ENCODE measurements around the gene TPRN. TPM values are rescaled to one million over a fixed set of nuclear protein-coding genes. Genes with fewer than 3 reads are reported as not detected.

TPRN gene
- total RNA-seq, 1 donor, result 2.4 TPM

DNA sequence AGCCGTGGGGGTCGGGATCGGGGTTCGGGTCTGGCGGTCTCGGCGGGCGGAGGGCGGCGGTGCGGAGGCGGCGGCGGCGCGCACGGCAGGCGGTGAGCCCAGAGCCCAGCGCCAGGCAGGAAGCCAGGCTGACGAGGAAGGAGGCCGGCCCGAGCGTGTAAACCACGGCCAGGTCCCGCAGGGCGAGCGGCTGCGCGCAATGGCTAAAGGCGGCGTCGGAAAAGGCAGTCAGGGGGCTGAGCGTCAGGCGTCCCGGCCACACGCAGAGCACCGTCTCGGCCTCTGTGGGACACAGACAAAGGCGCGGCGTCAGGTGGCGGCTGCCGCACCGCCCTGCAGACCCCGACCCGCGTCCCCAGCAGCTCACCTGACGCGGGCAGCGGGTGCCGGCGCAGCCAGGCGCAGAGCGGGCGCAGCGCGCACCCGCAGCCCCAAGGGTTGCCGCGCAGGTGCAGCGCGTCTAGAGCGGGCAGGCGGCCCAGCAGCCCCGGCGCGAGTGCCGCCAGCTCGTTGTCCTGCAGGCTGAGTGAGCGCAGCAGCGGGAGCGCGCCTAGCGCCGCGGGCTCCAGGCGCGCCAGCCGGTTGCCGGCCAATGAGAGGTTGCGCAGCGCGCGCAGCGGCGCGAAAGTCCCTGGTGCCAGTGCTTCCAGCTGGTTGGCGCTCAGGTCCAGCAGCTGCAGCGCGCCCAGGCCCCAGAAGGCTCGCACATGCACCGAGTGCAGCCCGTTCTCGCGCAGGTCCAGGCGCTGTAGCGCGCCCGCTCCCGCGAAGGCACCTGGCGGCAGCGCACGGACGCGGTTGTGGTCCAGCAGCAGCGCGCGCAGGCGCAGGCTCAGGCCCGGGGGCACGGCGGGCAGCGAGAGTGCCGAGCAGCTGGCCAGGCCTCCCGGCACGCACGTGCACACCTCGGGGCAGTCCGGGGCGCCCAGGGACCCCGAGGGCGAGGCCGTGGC, 31.4 kb downstream of the TPRN start:
- Histone ChIP-seq H3K4me1 (ENCODE audit: insufficient read depth, low read length) (peaks cover 7% of the 10 kb centered on the region), H3K27me3 (ENCODE audit: insufficient read depth, low read length) (peaks cover 26% of the 10 kb centered on the region), H3K4me3 (ENCODE audit: low read length) (no peak overlapping the region), H3K9me3 (ENCODE audit: low read depth, low read length) (no peaks in the 10 kb centered on the region)

DNA sequence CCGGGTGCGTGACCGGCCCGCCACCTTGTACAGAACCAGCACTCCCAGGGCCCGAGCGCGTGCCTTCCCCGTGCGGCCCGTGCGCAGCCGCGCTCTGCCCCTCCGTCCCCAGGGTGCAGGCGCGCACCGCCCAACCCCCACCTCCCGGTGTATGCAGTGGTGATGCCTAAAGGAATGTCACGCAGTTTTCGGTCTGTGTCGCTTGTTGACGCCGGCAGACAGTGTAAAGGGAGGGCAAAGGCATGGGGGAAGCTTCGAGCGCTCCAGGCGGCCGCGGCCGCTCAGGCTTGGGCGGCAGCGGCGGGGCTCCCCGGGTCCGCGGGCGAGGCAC, 32.0 kb downstream of the TPRN start:
- H3K27me3 ChIP-seq (ENCODE audit: insufficient read depth, low read length), result peaks cover 29% of the 10 kb centered on the region
- peaks cover 7% of the 10 kb centered on the region for H3K4me1 ChIP-seq (ENCODE audit: insufficient read depth, low read length)
- no peak overlapping the region for H3K4me3 ChIP-seq (ENCODE audit: low read length)
- H3K9me3 ChIP-seq (ENCODE audit: low read depth, low read length), result no peaks in the 10 kb centered on the region

DNA sequence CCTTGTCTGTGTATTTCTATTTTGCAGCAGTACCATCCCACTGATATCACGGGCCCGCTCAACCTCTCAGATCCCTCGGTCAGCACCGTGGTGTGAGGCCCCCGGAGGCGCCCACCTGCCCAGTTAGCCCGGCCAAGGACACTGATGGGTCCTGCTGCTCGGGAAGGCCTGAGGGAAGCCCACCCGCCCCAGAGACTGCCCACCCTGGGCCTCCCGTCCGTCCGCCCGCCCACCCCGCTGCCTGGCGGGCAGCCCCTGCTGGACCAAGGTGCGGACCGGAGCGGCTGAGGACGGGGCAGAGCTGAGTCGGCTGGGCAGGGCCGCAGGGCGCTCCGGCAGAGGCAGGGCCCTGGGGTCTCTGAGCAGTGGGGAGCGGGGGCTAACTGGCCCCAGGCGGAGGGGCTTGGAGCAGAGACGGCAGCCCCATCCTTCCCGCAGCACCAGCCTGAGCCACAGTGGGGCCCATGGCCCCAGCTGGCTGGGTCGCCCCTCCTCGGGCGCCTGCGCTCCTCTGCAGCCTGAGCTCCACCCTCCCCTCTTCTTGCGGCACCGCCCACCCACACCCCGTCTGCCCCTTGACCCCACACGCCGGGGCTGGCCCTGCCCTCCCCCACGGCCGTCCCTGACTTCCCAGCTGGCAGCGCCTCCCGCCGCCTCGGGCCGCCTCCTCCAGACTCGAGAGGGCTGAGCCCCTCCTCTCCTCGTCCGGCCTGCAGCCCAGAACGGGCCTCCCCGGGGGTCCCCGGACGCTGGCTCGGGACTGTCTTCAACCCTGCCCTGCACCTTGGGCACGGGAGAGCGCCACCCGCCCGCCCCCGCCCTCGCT, 32.6 kb downstream of the TPRN start:
- Histone ChIP-seq H3K4me3 (ENCODE audit: low read length) (no peak overlapping the region), H3K27me3 (ENCODE audit: insufficient read depth, low read length) (peaks cover 32% of the 10 kb centered on the region), H3K4me1 (ENCODE audit: insufficient read depth, low read length) (peaks cover 7% of the 10 kb centered on the region), H3K9me3 (ENCODE audit: low read depth, low read length) (no peaks in the 10 kb centered on the region)

DNA sequence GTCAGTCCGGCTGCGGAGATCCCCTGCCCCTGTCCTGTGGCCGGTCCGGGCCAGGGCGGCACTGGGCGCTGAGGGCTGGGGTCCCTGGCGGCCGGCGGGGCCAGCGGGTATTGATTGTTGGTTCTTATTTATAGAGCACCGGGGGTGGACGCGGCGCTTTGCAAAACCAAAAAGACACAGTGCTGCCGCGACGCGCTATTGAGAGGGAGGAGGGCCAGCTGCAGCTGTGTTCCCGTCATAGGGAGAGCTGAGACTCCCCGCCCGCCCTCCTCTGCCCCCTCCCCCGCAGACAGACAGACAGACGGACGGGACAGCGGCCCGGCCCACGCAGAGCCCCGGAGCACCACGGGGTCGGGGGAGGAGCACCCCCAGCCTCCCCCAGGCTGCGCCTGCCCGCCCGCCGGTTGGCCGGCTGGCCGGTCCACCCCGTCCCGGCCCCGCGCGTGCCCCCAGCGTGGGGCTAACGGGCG, 33.2 kb downstream of the TPRN start:
- peaks cover 34% of the 10 kb centered on the region for H3K27me3 ChIP-seq (ENCODE audit: insufficient read depth, low read length)
- H3K4me3 ChIP-seq (ENCODE audit: low read length), result no peak overlapping the region
- no peaks in the 10 kb centered on the region for H3K9me3 ChIP-seq (ENCODE audit: low read depth, low read length)
- H3K4me1 ChIP-seq (ENCODE audit: insufficient read depth, low read length), result peaks cover 7% of the 10 kb centered on the region

DNA sequence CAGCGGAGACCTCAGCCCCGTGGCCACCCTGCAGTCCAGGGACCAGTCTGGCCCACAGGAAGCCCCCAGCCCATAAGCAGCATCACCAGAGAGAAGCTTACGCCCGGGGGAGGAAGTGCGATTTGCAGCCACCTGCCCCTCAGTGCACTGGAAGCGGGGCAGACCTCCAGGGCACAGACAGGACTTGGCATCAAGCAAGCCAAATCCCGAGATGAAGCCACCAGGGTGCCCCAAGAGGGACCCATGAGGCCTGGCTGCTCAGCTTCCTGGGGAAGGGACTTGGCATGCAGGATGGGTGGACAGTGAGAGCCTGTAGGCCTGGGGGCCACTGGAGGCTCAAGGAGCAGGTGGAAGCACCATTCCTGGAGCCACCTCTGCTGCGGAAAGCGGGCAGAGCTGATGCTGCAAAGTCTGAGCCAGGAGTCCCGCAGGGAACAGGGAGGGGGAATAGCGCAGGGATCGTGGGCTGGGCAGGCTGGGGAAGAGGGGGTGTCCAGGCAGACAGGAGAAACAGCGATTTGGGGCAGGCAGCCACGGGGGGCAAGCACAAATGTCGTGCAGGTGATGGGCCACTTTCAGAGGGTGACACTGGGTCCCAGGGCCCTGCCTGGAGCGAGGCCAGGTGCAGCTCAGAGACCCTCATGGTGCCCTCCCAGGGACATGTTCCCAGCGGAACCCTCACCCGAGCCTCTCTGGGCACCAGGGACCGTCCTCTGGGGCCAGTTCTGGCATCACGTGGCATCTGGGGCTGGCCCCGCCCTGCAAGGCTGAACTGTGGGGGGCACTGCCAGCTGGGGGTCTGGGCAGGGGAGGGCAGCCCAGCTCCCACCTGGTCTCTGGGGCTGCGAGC, 33.9 kb downstream of the TPRN start:
- Histone ChIP-seq H3K4me3 (ENCODE audit: low read length) (no peak overlapping the region), H3K4me1 (ENCODE audit: insufficient read depth, low read length) (peaks cover 7% of the 10 kb centered on the region), H3K9me3 (ENCODE audit: low read depth, low read length) (no peaks in the 10 kb centered on the region), H3K27me3 (ENCODE audit: insufficient read depth, low read length) (peaks cover 34% of the 10 kb centered on the region)

DNA sequence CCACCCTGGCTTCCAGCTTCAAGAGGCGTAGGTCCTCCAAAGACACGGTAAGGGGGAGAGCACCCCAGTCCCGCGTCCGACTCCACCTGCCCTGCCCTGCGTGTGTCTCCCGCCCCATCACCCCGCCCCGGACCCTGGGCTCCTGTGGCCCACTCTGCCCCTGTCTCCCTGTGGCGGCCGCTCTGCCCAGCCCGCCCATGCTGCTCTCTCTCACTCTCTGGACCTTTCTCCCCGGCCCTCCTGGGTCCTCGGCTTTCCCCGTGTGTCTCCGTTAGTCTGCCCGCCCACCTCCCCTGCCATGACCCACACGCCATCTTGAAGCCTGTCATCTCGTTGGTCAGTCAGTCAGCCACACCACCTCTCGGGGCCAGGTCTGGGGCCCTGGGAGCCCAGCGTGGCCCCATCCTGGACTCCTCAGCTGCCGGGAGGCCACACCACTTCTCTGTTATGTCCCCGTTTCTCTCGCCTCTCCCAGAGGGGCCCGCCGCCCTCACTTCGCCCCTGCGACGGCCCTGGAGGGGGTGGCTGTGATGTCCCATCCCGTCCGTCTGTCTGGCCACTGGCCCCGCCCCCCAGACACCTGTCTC, 35.2 kb downstream of the TPRN start:
- H3K27me3 ChIP-seq (ENCODE audit: insufficient read depth, low read length), result peaks cover 28% of the 10 kb centered on the region
- no peak overlapping the region for H3K4me3 ChIP-seq (ENCODE audit: low read length)
- peaks cover 7% of the 10 kb centered on the region for H3K4me1 ChIP-seq (ENCODE audit: insufficient read depth, low read length)

DNA sequence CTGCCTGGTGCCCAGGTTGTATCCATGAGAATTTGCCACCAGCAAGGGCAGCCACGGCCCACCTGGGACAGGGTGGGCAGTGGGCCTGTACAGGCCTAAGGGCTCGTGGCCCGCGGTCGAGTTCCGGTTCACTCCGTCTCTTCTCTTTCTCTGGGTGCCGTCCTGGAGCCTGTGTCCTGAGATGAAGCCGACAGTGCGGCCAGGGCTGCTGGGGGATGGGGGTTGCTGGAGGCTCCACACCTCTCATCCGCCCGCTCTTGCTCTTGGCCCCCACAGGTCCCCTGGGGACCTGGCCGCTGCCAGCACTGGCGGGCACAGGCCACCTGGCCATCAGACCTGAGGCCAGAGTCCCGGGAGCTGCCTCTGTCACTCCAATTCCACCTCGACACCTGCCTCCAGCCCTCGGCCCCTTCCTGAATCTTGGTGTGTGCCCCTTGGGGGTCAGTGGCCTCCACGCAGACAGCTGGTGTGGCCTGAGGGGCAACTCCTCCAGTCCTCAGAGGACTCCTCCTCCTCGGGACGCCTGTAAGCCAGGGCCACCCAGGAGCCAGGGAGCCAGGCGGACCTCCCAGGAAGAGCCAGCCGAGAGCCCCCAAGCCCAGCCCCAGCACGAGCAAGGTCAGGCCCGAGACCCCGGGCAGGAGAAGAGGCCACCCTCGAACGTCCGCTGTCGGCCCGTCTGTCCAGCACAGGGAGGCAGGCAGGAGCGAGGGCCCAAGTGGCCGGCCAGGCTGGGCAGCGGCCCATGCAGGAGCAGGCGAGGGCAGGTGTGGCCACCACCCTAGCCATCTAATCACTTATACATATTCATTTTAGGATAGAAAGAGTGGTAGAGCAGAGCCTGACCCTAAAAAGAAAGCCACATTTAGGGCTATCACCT, 35.9 kb downstream of the TPRN start:
- Histone ChIP-seq H3K4me1 (ENCODE audit: insufficient read depth, low read length) (peaks cover 7% of the 10 kb centered on the region), H3K9me3 (ENCODE audit: low read depth, low read length) (no peaks in the 10 kb centered on the region), H3K4me3 (ENCODE audit: low read length) (no peak overlapping the region), H3K27me3 (ENCODE audit: insufficient read depth, low read length) (peaks cover 23% of the 10 kb centered on the region)

More for the DNA sequence above, 35.2 kb downstream of the TPRN start:
- H3K9me3 ChIP-seq (ENCODE audit: low read depth, low read length), result no peaks in the 10 kb centered on the region

DNA sequence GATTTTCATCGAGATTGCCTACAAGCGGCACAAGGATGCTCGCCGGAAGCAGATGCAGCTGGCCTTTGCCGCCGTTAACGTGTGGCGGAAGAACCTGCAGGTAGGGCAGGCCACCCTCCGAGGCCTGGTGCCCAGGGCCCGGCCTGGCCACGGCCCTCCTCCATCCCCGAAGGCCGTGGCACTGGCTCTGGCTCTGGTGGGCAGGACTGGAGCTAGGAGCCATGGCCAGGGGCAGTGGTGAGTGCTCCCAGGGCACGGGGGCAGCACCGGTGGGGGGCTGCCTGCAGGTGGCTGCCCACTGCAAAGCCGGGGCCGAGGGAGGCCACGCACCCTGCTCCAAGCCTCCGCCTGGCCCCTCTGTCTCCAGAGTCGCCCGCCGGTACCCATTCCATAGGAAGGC, 36.7 kb downstream of the TPRN start:
- peaks cover 27% of the 10 kb centered on the region for H3K27me3 ChIP-seq (ENCODE audit: insufficient read depth, low read length)

DNA sequence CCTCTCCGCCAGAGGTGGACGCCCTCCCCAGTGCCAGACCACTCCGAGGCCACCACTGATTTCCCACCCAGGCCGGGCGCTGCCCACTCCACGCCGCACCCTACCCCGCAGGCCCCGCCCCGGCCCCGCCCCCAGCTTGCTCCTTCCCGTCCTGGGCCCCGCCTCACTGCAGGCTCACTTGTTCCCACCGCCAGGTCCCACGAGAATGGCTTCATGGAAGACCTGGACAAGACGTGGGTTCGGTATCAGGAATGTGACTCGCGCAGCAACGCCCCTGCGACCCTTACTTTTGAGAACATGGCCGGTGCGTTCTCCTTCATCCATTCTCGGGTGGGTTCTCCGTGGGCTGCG, 37.2 kb downstream of the TPRN start:
- Histone ChIP-seq H3K27me3 (ENCODE audit: insufficient read depth, low read length) (peaks cover 30% of the 10 kb centered on the region), H3K9me3 (ENCODE audit: low read depth, low read length) (no peaks in the 10 kb centered on the region), H3K4me1 (ENCODE audit: insufficient read depth, low read length) (no peaks in the 10 kb centered on the region), H3K4me3 (ENCODE audit: low read length) (no peak overlapping the region)

More for the DNA sequence above, 36.7 kb downstream of the TPRN start:
- Histone ChIP-seq H3K9me3 (ENCODE audit: low read depth, low read length) (no peaks in the 10 kb centered on the region), H3K4me1 (ENCODE audit: insufficient read depth, low read length) (no peaks in the 10 kb centered on the region), H3K4me3 (ENCODE audit: low read length) (no peak overlapping the region)

DNA sequence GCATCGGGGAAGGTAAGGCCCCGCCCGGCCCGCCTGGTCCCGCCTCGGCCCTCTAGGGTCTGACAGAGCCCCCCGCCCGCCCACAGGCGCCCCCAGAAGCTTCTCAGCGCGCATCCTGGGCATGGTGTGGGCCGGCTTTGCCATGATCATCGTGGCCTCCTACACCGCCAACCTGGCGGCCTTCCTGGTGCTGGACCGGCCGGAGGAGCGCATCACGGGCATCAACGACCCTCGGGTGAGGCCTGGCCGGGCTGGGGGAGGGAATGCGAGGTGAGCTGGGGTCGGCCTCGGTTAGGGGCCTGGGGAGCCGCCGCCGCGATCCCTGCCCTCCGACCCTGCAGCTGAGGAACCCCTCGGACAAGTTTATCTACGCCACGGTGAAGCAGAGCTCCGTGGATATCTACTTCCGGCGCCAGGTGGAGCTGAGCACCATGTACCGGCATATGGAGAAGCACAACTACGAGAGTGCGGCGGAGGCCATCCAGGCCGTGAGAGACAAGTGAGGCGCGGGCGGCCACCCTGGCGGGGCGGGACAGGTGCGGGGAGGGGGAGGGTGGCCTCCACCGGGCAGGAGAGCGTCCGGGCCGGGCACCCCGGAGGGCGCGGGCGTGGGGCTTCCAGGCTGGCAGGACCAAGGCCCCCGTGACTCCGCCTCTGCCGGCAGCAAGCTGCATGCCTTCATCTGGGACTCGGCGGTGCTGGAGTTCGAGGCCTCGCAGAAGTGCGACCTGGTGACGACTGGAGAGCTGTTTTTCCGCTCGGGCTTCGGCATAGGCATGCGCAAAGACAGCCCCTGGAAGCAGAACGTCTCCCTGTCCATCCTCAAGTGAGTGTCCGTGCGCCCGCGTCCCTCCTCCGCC, 37.8 kb downstream of the TPRN start:
- Histone ChIP-seq H3K9me3 (ENCODE audit: low read depth, low read length) (no peaks in the 10 kb centered on the region), H3K4me1 (ENCODE audit: insufficient read depth, low read length) (no peaks in the 10 kb centered on the region), H3K27me3 (ENCODE audit: insufficient read depth, low read length) (peaks cover 35% of the 10 kb centered on the region), H3K4me3 (ENCODE audit: low read length) (no peak overlapping the region)

DNA sequence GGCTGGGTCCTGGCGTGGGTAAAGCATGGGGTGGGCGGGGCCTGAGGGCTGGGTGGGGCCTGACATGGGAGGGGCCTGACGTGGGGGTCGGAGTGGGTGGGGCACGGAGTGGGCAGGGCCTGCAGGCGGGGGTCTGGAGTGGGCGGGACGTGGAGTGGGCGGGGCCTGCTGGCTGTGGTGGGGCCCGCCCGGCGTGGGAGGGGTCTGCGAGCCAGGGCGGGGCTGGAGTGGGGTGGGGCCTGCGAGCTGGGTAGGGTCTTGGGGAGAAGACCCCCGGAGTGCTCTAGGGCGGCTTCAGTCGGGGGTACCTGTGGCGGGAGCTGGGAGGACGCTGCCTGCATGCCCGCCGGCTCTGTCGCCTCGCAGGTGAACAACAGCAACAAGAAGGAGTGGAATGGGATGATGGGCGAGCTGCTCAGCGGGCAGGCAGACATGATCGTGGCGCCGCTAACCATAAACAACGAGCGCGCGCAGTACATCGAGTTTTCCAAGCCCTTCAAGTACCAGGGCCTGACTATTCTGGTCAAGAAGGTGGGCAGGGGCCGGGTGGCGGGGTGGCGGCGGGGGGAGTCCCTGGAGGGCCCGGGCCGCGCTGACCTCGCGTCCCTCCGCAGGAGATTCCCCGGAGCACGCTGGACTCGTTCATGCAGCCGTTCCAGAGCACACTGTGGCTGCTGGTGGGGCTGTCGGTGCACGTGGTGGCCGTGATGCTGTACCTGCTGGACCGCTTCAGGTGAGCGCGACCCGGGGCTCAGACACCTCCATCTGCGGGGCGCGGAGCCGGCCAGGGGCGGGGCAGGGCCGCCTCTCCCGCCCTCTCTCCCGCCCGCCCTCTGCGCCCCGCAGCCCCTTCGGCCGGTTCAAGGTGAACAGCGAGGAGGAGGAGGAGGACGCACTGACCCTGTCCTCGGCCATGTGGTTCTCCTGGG, 38.7 kb downstream of the TPRN start:
- Histone ChIP-seq H3K9me3 (ENCODE audit: low read depth, low read length) (no peaks in the 10 kb centered on the region), H3K4me1 (ENCODE audit: insufficient read depth, low read length) (no peaks in the 10 kb centered on the region), H3K4me3 (ENCODE audit: low read length) (no peak overlapping the region), H3K27me3 (ENCODE audit: insufficient read depth, low read length) (peaks cover 39% of the 10 kb centered on the region)
